ENCODE data around the gene PHF21B.
"Not testable (repeated sequence)": the region's sequence is repeated elsewhere in the genome, so short reads cannot be mapped to it uniquely, and the experiment has no call there.

The PHF21B gene

DNA sequence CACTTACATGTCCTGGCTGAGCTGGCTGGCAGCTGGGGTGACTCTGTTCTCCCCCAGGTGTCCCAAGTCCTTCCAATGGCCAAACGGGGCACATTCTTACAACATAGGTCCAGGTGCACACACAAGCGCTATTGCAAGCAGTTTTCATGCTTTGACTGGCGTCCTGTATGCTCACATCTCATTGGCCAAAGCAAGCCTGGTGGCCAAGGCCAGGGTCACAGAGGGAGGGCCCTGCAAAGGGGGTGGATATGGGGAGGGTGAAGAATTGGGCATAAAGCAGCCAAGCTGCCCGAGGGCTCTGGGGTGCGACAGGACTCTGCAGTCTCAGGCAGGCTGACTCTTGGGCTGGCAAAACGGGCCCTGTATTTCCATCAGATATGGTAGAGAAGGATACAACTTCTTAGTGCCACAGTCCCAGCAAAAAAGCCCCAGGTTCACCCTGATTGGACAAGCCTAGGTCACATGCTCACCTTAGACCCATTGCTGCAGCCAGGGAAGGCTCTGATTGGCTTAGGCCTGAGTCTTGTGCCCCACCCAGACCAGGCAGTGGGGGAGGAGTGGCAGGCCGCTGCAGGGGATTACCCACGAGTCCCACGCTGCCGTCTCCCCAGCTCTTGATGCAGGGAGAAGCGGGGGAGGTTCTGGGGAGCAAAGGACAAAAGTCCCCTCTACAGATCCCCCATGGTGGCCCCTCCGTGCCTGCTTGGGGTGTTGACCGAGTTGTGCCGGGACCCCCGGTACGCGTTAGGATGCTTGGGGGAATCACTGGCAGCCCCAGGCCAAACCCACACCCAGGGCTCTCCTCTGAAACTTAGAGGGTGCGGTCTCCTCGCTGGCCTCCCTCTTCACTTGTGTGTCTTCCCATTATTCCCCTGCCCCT, 146.6 kb downstream of the PHF21B start:
- DNase-seq: no peak

DNA sequence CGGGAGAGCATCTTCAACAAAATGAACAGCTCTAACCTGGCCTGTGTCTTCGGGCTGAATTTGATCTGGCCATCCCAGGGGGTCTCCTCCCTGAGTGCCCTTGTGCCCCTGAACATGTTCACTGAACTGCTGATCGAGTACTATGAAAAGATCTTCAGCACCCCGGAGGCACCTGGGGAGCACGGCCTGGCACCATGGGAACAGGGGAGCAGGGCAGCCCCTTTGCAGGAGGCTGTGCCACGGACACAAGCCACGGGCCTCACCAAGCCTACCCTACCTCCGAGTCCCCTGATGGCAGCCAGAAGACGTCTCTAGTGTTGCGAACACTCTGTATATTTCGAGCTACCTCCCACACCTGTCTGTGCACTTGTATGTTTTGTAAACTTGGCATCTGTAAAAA, 147.5 kb downstream of the PHF21B start:
- DNase-seq: no peak

DNA sequence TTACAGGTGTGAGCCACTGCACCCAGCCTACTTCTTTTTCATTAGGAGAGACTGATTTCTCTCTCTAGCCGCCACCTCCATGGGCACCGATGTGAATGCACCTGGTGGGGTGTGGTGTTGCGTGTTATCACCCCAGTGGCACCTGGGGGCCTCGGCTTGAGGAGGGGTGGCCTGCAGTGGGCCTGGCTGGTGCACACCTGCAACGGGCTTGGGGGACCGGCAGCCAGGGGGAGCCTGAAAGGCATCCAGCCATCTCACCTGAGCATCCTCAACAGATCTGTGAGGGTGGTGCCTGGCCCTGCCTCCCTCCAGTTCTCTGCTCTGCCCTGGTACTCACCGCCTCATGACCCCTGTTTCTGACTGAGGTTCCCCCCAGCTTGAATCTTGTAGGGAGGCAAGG, 148.6 kb downstream of the PHF21B start:
- no peak for DNase-seq

DNA sequence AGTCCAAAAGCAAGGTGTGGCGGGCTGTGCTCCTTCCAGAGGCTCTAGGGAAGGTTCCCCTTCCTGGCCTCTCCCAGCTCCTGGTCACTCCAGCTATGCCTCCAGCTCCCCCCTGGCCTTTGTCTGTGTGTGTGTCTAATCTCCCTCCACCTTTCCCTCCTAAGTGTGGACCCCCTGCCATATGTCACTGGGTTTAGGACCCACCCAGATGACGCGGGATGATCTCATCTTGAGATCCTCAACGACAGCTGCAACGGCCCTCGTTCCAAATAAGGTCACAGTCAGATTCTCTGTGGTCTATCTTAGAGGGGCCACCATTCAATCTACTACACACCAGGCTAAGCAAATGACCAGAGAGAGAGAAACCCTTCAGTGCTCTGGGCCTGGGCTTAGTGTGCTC, 149.5 kb downstream of the PHF21B start:
- no peak for DNase-seq

DNA sequence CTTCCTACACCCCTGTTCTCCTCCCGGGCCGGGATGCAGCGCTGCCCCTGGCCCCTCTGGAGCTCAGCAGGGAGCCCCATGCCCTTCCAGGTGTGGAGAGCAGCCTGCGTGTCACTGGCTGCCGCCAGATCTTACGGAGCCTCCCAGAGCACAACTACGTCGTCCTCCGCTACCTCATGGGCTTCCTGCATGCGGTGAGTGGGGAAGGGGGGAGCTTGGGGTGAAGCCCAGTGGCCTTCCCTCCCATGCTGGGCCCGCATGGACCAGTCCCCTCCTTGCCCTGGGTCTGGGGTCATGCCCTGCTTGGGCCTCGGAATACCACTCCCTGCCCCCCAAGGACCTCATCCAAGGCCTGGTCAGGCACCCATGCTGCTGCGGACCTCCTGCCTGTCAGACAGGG, 150.2 kb downstream of the PHF21B start:
- no peak for DNase-seq

DNA sequence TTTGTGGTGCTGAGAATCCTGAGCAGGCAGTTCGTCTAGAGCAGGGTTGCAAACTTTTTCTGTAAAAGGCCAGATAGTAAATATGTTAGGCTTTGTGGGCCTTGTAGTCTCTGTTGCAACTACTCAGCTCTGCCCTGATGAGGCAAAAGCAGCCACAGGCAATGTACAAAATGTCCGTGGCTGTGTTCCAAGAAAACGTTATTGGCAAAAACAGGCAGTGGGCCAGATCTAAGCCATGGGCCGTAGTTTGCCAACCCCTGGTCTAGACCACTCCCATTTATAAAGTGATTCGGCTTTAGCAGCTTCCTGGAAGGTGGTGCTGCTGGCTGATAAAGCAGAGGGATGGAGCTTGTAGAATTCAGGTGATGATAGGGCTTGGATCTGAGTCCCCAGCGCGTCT, 151.0 kb downstream of the PHF21B start:
- DNase-seq: not testable (repeated sequence)

DNA sequence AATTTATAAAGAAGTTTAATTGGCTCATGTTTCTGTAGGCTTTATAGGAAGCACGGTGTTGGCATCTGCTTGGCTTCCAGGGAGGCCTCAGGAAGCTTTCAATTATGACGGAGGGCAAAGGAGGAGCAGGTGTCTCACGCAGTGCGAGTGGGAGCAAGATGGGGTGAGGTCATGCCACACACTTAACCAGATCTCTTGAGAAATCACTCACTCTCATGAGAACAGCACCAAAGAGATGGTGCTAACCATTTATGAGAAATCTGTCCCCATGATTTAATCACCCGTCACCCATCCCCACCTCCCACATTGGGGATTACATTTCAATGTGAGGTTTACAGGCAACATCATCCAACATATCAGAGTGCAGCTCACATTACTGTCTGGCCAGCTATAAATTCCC, 153.9 kb downstream of the PHF21B start:
- DNase-seq: no peak

DNA sequence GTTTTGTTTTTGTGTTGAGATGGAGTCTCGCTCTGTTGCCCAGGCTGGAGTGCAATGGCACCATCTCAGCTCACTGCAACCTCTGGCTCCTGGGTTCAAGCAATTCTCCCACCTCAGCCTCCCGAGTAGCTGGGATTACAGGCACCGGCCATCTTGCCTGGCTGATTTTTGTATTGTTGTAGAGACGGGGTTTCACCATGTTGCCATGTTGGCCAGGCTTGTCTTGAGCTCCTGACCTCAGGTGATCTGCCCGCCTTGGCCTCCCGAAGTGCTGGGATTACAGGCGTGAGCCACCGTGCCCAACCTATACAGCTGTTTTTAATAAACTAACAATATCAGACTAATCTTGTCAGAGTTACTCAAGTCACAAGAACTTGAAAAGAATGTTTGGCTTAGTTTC, 155.2 kb downstream of the PHF21B start:
- DNase-seq: not testable (repeated sequence)

DNA sequence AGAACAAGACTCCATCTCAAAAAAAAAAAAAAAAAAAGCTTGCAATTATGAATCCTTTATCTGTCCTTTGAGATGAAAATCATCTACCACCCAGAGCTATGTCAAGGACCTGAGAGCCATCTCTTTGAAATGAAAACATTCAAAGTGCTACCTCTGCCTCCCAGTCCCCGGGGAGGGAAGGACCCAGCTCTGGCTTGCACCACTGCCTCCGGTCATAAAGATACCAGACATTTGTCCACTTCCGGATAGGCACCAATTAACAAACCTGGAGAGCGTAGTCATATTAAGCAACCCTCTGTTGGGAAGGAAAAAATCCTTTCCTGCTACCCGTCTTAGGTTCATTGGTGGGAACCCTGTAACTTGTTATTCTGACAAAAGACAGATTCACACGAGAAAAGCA, 158.9 kb downstream of the PHF21B start:
- no peak for DNase-seq

DNA sequence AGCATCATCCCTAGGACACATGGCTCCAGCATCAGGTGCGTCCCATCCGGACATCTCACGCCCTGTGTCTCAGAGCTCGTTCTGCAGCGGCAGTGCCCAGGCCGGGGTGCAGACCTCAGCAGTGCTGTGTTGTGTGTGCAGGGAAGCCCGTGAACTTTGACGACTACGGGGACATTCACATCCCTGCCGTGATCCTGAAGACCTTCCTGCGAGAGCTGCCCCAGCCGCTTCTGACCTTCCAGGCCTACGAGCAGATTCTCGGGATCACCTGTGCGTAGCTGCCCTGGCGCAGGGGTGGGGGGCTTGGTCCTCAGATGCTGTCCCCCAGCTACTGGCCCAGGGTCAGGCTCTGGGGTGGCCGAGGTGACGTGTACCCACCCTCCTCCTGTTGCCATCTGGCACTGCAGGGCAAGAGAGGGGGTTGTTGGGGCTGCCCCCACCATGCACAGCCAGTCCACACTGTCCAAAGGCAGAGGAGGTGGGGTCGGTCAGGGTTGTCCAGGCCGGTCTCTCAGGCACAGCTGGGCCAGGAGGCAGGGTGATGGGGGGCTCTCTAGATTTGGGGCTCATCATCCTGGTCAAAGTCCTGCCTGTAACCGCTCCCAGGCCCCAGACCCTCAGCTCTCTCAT, 160.9 kb downstream of the PHF21B start:
- no peak for DNase-seq

DNA sequence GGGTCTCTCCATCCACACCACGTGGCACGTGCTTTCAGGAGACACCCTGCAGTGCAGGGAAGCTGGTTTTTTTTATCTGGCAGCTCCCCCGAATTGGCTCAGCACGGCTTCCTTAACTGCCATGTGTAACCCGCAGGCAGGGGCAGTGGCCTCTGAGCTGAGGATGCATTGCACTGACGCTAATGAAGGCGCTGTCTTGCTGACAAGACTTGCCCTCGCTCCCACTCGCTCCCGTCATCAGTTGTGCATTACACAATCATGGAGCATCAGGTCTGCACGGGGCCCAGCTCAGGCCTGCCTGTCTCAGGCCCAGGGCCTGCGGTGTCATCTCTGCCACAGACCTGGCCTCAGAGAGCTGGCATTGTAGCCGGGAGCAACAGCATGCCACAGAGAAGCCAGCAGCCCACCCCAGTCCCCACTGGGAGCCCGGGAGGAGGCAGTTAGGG, 161.5 kb downstream of the PHF21B start:
- no peak for DNase-seq

DNA sequence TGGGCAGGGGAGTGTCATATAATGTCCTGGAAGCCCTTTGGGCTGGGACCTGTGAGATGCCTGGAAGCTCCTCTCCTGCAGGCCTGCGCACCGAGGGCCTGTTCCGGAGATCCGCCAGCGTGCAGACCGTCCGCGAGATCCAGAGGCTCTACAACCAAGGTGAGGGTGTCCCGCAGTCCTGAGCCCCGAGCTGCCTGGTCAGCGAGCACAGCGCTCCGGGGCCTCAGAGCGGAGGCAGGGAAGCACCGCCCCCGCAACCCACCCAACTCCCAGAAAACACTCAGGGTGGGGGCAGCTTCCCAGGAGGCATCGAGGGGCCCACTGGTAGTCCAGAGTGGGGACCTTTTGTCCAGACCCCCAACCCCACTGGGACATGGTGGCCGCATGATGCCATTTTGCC, 161.9 kb downstream of the PHF21B start:
- no peak for DNase-seq

DNA sequence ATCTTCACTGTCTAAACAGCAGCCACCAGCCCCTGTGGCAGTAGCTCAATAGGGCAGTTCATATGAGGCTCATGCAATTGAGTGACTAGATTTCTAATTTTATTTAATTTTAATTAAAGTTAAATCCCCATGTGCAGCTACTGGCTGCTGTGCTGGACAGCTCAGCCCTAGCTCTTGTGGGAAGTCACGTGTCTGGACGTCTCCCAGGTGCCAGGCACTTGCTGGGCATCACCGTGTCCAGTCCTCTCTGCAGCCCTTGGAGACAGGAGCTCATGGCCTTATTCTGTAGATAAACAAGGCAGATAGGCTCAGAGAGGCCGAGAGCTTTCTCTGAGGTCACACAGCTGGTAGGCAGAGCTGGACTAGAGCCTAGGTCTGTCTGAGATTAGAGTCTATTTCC, 162.4 kb downstream of the PHF21B start:
- no peak for DNase-seq

DNA sequence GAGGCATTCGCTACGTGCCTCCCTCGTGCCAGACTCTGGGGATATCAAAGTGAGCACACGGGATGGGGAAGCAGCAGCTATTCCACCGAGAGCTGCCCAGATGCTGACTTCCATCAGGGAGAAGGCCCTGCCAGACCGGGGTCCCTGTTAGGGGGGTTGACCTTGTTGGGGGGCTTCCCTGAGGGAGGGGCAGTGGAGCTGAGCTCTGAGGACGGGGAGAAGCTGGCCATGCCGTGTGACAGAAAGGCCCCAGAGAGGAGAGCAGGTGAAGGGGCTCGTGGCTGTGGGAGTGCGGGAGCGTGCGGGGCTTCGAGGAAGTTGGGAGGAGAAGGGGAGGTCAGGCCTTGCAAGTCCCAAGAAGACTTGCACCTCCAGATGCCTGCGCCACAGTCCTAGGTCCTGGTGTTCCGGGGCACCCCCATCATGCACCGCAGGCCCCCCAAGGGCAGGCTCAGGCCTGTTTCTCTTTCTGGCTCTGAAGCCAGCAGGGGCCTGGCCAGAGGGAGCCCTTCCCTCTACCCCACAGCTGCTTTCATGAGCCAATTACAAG, 163.0 kb downstream of the PHF21B start:
- DNase-seq: no peak

DNA sequence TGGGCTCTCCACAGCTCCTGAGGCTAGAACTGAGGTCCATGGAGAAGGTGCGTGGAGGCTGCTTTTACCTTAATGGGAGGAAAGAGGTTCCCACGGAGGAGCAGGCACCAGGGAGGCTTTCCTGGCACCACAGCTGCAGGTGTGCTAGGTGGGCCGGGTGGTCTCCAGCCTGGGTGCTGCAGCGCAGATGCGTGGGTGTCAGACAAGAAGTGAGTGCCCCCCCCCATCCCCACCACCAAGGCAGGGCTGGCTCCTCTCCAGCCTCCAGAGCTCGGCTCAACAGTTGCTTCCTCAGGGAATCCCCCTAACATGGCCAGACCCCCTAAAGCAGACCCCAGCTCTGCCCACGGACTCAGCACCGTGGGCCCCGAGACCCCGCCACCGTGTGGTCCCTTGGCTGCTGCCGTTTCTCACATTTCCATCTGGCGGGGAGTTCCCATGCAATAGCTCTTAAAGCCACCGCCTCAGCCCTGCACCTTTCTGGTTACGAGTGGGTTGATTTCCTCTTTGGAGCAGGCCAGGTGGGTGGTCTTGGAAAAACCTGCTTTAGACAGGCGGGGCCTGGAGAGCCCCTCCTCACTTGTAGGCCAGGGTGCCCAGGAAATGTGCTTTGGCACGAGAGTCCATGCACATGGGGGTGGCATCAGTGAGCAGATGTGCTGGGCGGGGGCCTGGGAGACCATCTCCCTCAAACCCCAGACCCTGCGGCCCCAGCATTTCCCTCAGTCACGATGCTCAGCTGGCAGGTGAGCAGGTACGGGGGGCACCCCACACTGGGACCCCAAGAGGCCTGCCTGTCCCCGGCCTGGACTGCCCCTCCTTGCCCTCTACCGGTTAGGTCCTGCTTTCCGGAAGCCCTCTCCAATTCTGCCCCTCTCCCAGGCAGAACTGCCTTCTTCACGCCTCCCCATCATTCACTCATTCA, 163.7 kb downstream of the PHF21B start:
- no peak for DNase-seq

DNA sequence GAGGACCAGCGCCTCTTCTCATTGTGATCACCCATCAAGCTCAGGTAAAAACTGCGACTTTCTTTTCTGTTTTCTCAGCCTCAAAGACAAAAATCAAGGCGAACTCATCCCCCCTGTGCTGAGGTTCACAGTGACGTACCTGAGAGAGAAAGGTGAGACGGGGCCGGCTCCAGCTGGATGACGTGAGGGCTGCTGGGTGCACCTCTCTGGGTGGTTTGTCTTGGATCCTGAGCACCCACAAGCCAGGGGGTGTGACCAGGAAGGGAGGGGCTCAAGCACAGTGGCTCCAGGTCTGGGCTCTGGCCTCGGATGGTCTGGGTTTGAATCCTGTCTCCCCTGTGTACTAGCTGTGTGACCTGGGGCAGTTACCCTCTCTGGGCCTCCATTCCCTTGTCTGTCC, 164.6 kb downstream of the PHF21B start:
- no peak for DNase-seq

DNA sequence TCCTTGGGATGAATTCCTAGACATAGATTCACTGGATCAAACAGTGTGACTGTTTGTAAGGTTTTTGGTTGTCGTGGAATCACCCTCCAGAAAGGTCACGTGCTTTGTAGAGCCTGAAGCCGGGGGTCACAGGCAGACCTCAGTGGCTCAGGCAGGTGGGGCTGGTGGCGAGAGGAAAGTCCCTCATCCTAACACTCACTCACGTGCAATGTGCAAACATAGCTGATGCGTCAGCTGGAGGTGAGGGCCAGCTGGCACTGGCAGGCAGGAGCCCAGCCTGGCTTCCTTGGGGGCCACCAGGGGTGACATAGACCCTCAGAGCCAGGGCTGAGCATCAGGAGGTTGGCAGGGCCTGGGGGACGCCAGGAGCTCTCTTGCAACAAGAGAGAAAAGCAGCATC, 167.4 kb downstream of the PHF21B start:
- DNase-seq: no peak

DNA sequence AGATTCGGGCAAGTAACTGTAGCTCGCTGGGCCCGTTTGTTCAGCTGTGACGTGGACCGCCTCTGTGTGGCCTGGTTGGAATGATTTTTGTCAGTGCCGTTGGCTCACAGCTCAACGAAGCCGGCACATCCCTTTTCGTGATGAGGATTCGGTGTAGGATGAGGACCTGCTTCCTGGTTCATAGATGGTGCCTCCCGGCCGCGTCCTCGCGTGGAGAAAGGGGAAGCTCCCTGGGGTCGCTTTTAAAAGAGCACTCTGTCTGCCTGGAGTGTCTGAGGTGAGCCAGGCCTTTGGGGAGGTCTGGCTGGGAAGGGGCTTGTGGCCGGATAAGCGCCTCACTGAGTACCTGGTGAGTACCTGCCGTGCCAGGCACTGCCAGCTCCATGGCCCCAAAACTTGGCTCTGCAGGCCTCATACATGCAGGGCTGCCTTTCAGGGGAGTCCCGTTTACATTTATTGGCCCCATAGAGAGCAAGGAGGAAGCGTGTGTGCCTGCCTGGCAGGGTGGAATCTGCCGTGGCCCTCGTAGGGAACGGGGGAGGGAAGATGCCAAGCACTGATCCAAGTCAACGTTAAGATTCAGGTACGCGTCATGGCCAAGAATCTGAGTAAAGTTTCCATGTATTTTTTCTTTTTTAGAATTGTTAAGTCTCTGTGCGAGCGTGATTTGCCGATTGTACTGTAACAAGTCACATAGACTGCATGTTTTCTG, 169.0 kb downstream of the PHF21B start:
- DNase-seq: no peak

DNA sequence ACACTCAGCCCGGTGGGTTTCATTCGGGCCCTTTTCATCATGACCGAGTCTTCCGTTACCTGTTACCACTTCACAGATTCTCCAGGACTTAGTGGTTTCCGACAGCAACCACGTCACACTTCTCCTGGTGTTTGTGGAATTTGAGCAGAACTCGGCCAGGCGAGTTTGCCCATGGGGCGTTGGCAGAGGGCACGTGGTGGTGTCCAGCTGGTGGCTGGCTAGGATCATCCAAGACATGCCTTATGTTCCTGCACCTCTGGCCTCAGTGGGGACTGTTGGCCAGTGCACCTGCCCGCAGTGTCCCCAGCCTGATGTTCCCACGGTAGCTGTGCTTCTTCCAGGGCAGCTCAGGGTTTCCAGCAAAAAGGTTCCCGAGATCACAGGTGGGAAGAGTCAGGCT, 170.1 kb downstream of the PHF21B start:
- no peak for DNase-seq

DNA sequence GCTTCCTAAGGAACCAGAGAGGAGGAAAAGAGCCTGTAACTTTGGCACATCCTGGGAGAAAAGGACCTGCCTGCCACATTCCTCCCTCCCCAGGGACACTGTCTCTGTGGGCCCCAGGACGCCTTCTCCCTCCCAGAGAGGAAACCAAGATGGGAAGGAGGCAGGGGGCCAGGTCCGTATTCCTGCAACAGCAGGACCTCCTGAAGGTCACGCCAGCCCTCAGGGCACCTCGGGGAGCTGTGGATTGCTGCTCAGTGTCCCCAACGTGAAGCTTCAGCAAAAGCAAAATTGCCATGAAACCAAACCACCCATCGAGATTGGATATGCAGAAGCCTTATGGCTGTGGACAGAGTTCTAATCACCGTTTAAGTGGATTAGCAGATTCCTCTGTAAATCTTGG, 170.7 kb downstream of the PHF21B start:
- no peak for DNase-seq

DNA sequence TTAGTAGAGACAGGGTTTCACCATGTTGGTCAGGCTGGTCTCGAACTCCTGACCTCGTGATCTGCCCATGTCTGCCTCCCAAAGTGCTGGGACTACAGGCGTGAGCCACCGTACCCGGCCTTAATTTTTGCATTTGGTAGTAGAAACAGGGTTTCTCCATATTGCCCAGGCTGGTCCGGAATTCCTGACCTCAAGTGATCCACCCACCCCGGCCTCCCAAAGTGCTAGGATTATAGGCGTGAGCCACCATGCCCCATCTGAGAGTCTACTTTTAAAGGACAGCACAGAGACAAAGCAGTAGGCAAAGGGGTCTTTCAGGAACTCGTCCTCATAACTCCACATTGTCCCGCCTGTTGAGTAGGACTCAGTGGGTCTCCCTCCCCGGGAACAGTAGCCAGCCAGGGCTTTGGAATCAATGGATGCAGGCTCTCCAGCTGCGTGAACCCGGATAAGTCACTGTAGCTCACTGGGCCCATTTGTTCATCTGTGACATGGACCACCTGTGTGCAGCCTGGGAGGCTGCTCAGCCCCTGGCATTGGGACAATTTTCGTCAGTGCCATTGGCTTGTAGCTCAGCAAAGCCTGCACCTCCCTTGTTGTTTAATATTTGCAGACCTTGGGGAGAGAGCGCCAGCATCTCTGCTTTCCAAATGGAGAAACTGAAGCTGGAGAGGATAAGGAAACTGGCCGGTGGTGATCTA, 171.3 kb downstream of the PHF21B start:
- no peak for DNase-seq

DNA sequence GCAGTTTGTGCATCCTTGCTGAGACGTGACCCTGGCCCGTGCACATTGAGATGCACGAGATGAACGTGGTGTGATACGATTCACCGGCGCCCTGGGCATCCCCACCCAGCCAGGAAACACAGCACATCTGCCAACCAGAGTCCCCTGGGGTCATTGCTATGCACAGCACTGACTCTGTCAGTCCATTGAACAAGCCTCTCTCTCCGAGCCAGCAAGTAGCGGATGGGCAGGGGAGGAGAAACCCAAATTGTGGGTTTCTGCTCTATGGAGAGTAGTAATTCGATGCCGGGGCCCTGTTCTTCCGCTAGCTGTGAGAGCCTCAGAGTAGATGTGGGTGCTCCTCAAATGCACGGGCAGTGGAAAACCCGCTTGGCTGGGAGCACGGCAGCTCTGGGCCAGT, 172.3 kb downstream of the PHF21B start:
- no peak for DNase-seq

Data from activated CD4-positive, alpha-beta T cell treated with anti-CD3 and anti-CD28 coated beads, Interleukin-2, Interleukin-6, amounts not matched to agents 100 ng/mL and 50 ng/mL, durations not matched to agents 16 hours and 8 hours (primary cell).